Keratinocyte (primary cell): ENCODE data around the gene ECI2. TPM values are rescaled to one million over a fixed set of nuclear protein-coding genes. Genes with fewer than 3 reads are reported as not detected.

ENCODE experiments used
- DNase-seq: peaks from one replicate; pipeline ENCODE4 v3.0.0-alpha.2; 2011; ENCODE audit warnings: low read depth, missing footprints, low spot score
- FAIRE-seq: peaks from 2 replicates; lab custom pipeline; 2011; peaks lifted over from hg19 to GRCh38; lab: Jason Lieb, UNC
- H2AFZ ChIP-seq: 2 replicates; pipeline ENCODE4 v1.6.0; 2012; ENCODE audit warnings: low read length, control low read depth, inconsistent platforms; ENCODE audit not compliant: control insufficient read depth
- H3K27ac ChIP-seq: 2 replicates; pipeline ENCODE4 v1.5.1; 2011; ENCODE audit warnings: low read length; ENCODE audit not compliant: control insufficient read depth, insufficient read depth
- H3K27me3 ChIP-seq: 3 replicates; pipeline ENCODE4 v1.6.0; 2011; ENCODE audit warnings: low read length; ENCODE audit not compliant: control insufficient read depth, insufficient read depth; ENCODE audit errors: extremely low read depth
- H3K36me3 ChIP-seq, 2 experiments: 2 replicates in 1 of 2; 3 replicates in 1 of 2; pipeline ENCODE4 v1.5.1; 2011; ENCODE audit warnings: low read length in 2 of 2, mild to moderate bottlenecking in 1 of 2; ENCODE audit not compliant: control insufficient read depth in 2 of 2, insufficient read depth in 2 of 2; ENCODE audit errors: extremely low read depth in 1 of 2
- H3K4me1 ChIP-seq: 3 replicates; pipeline ENCODE4 v1.5.1; 2011; ENCODE audit warnings: low read length; ENCODE audit not compliant: control insufficient read depth, insufficient read depth; ENCODE audit errors: extremely low read depth
- H3K4me2 ChIP-seq: 3 replicates; pipeline ENCODE4 v1.6.0; 2011; ENCODE audit warnings: low read depth, low read length; ENCODE audit not compliant: control insufficient read depth, insufficient read depth; ENCODE audit errors: extremely low read depth
- H3K4me3 ChIP-seq, 3 experiments: fragments of 200-600 bp in 1 of 3; sonication (generic) in 1 of 3; 2 replicates in 2 of 3; 3 replicates in 1 of 3; pipeline ENCODE4 v1.5.1; 2011 to 2016; ENCODE audit warnings: low read length in 3 of 3, mild to moderate bottlenecking in 3 of 3, control low read depth in 2 of 3, inconsistent platforms in 1 of 3, low read depth in 1 of 3, mixed read lengths in 1 of 3, mixed run types in 1 of 3, moderate library complexity in 1 of 3; ENCODE audit not compliant: control insufficient read depth in 2 of 3, insufficient read depth in 2 of 3; ENCODE audit errors: extremely low read depth in 1 of 3
- H3K79me2 ChIP-seq: 2 replicates; pipeline ENCODE4 v1.6.0; 2012; ENCODE audit warnings: low read length; ENCODE audit not compliant: control insufficient read depth, insufficient read depth
- H3K9ac ChIP-seq: 3 replicates; pipeline ENCODE4 v1.6.0; 2011; ENCODE audit warnings: low read length; ENCODE audit not compliant: control insufficient read depth, insufficient read depth; ENCODE audit errors: extremely low read depth
- H3K9me1 ChIP-seq: 3 replicates; pipeline ENCODE4 v1.6.0; 2011; ENCODE audit warnings: low read length; ENCODE audit not compliant: control insufficient read depth, insufficient read depth; ENCODE audit errors: extremely low read depth
- H3K9me3 ChIP-seq: 2 replicates; pipeline ENCODE4 v1.5.1; 2012; ENCODE audit warnings: low read depth, low read length; ENCODE audit not compliant: control insufficient read depth
- H4K20me1 ChIP-seq: 3 replicates; pipeline ENCODE4 v1.6.0; 2011; ENCODE audit warnings: low read length; ENCODE audit not compliant: control insufficient read depth, insufficient read depth; ENCODE audit errors: extremely low read depth
- CTCF ChIP-seq, 3 experiments: IDR thresholded peaks in 1 of 3; conservative IDR thresholded peaks in 1 of 3; optimal IDR thresholded peaks in 1 of 3; 2 replicates in 2 of 3; 3 replicates in 1 of 3; pipeline versions ENCODE3 to v1.5.1; 2011; ENCODE audit warnings: low read length in 3 of 3, mild to moderate bottlenecking in 3 of 3, moderate library complexity in 2 of 3, control low read depth in 1 of 3, inconsistent platforms in 1 of 3; ENCODE audit not compliant: insufficient read depth in 2 of 3; ENCODE audit errors: extremely low read depth in 1 of 3
- EZH2 ChIP-seq: IDR thresholded peaks from one replicate; pipeline ENCODE4 v1.6.1; 2012; ENCODE audit warnings: inconsistent platforms, mild to moderate bottlenecking, low read length, moderate library complexity
- dilution Hi-C: fragments of 300-500 bp; cut with MboI; formaldehyde crosslinking; loops from one replicate; pipeline ENCODE4 v1.7.0; 2020; ENCODE audit warnings: low sequenced_read_pairs; ENCODE audit not compliant: extremely low pct_ligation_motif_present
- polyA plus RNA-seq, 5 experiments: library from polyadenylated mRNA; depleted of rRNA in 3 of 5; stranded (reverse) in 3 of 5; stranded (forward) in 1 of 5; unstranded in 1 of 5; fragments of >200 nt; gene quantifications; 1 replicate in 1 of 5; 2 replicates in 3 of 5; 3 replicates in 1 of 5; pipeline versions ENCODE4 v1.2.1 to v1.2.3, GENCODE V29; 2011 to 2012; ENCODE audit warnings: missing spikeins in 2 of 5, low read depth in 1 of 5, low replicate concordance in 1 of 5

ECI2 gene
- polyA plus RNA-seq, 1 donor (not counting 4 experiments of a cell fraction or from before 2014, with no cell fraction given): 41.6 TPM

- no peaks in the 10 kb centered on the region for H3K79me2 ChIP-seq
- no peaks in the 10 kb centered on the region for H3K9me1 ChIP-seq
- no peaks in the 10 kb centered on the region for H3K27me3 ChIP-seq
- H3K27ac ChIP-seq: no peak overlapping the region
- dilution Hi-C loops: no loop called here
- H3K36me3 ChIP-seq: no peaks in the 10 kb centered on the region
- no peak overlapping the region for H3K4me3 ChIP-seq
- no peak overlapping the region for H3K9ac ChIP-seq
- peaks cover 1% of the 10 kb centered on the region for H3K4me1 ChIP-seq
- no peak overlapping the region for H2AFZ ChIP-seq
- FAIRE-seq (no peak), DNase-seq (no peak)
- no peak overlapping the region for H3K4me2 ChIP-seq
- H4K20me1 ChIP-seq: no peaks in the 10 kb centered on the region
- H3K9me3 ChIP-seq: no peaks in the 10 kb centered on the region
- TF ChIP-seq EZH2: no peak
- TF ChIP-seq CTCF (optimal IDR thresholded peaks at IDR 0.05 in 1 of 3, IDR thresholded peaks at IDR 0.05 in 1 of 3, conservative IDR thresholded peaks at IDR 0.05 in 1 of 3; ENCODE audit: extremely low read depth in 1 of 3, insufficient read depth in 2 of 3, low read length in 3 of 3): no peak
Observed at GRCh38 chr6:4071330-4071729, 64.0 kb downstream of the ECI2 start.

GRCh38 chr6:4069199-4069598 is 66.2 kb downstream of the ECI2 start:
- Histone ChIP-seq H3K9me1 (no peaks in the 10 kb centered on the region), H3K4me3 (no peak overlapping the region), H3K27ac (no peak overlapping the region), H4K20me1 (no peaks in the 10 kb centered on the region), H3K4me2 (no peak overlapping the region), H3K4me1 (peaks cover 6% of the 10 kb centered on the region), H3K36me3 (peaks cover 3 to 5% of the 10 kb centered on the region in 2 experiments), H3K27me3 (no peaks in the 10 kb centered on the region), H2AFZ (no peak overlapping the region), H3K9ac (no peak overlapping the region), H3K9me3 (no peaks in the 10 kb centered on the region), H3K79me2 (no peaks in the 10 kb centered on the region)
- TF ChIP-seq CTCF (optimal IDR thresholded peaks at IDR 0.05 in 1 of 3, IDR thresholded peaks at IDR 0.05 in 1 of 3, conservative IDR thresholded peaks at IDR 0.05 in 1 of 3; ENCODE audit: extremely low read depth in 1 of 3, insufficient read depth in 2 of 3, low read length in 3 of 3): no peak
- TF ChIP-seq EZH2: no peak
- no peak for FAIRE-seq
- DNase-seq: no peak
- dilution Hi-C loops: no loop called here
